Esophagus squamous epithelium (tissue), 4 donors: ENCODE measurements around the gene TXNDC8.

Experiments
- CTCF ChIP-seq, 6 experiments: fragments of 450-650 bp in 4 of 6; fragments of 200-600 bp in 2 of 6; sonication (generic) in 2 of 6; IDR thresholded peaks; one replicate each; pipeline ENCODE4 v1.5.1; 2016 to 2019; ENCODE audit warnings: antibody characterized with exemption in 6 of 6, mild to moderate bottlenecking in 4 of 6, moderate library complexity in 4 of 6
- POLR2A ChIP-seq, 4 donors: fragments of 450-650 bp; IDR thresholded peaks; one replicate each; pipeline ENCODE4 v1.6.1; 2017; ENCODE audit warnings: antibody characterized with exemption in 4 of 4, mild to moderate bottlenecking in 4 of 4, moderate library complexity in 3 of 4

GRCh38 chr9:110255034-110255462 is 82.6 kb downstream of the TXNDC8 start:
- TF ChIP-seq POLR2A (IDR thresholded peaks at IDR 0.05) = no peak
- TF ChIP-seq CTCF (IDR thresholded peaks at IDR 0.05) = no peak
